Stimulated activated CD4-positive, alpha-beta T cell treated with anti-CD3 and anti-CD28 coated beads, TNF-alpha, amount 100 ng/mL, for 4 hours (primary cell): Measurements from ENCODE around the gene OPCML.

Source experiments
- DNase-seq, 3 experiments: peaks; one replicate each; pipeline ENCODE4 v3.0.0-alpha.2; 2020; ENCODE audit warnings: low read depth in 3 of 3

Gene OPCML

GRCh38 chr11:133541021-133541719 is 8.9 kb upstream of the OPCML start:
- no peak for DNase-seq

GRCh38 chr11:133536198-133536597 is 3.9 kb upstream of the OPCML start:
- DNase-seq, result no peak

GRCh38 chr11:133533205-133533604 is 904 bp upstream of the OPCML start:
- no peak for DNase-seq

GRCh38 chr11:133531458-133531857 is 843 bp downstream of the OPCML start:
- DNase-seq, result no peak

- no peak for DNase-seq
Measured at GRCh38 chr11:133530501-133530835, 1.8 kb downstream of the OPCML start.

- DNase-seq, result no peak
Measured at GRCh38 chr11:133529807-133530500, 2.3 kb downstream of the OPCML start.

GRCh38 chr11:133526790-133527189 is 5.5 kb downstream of the OPCML start:
- no peak for DNase-seq

- DNase-seq, result no peak
Measured at GRCh38 chr11:133525976-133526375, 6.3 kb downstream of the OPCML start.

GRCh38 chr11:133524488-133524887 is 7.8 kb downstream of the OPCML start:
- no peak for DNase-seq

- no peak for DNase-seq
Measured at GRCh38 chr11:133522344-133522743, 10.0 kb downstream of the OPCML start.

GRCh38 chr11:133521502-133521901 is 10.8 kb downstream of the OPCML start:
- DNase-seq, result no peak

GRCh38 chr11:133520707-133521106 is 11.6 kb downstream of the OPCML start:
- DNase-seq, result no peak

GRCh38 chr11:133519560-133519959 is 12.7 kb downstream of the OPCML start:
- no peak for DNase-seq

GRCh38 chr11:133518702-133519264 is 13.5 kb downstream of the OPCML start:
- DNase-seq, result no peak

- no peak for DNase-seq
Measured at GRCh38 chr11:133516845-133517244, 15.5 kb downstream of the OPCML start.

GRCh38 chr11:133515107-133515506 is 17.2 kb downstream of the OPCML start:
- no peak for DNase-seq

GRCh38 chr11:133509924-133510697 is 22.2 kb downstream of the OPCML start:
- DNase-seq, result no peak

- no peak for DNase-seq
Measured at GRCh38 chr11:133508468-133508867, 23.8 kb downstream of the OPCML start.

GRCh38 chr11:133507185-133507584 is 25.1 kb downstream of the OPCML start:
- no peak for DNase-seq

- no peak for DNase-seq
Measured at GRCh38 chr11:133506551-133507094, 25.7 kb downstream of the OPCML start.

GRCh38 chr11:133506023-133506422 is 26.3 kb downstream of the OPCML start:
- no peak for DNase-seq

GRCh38 chr11:133504906-133505305 is 27.4 kb downstream of the OPCML start:
- DNase-seq, result no peak
